Aorta (tissue), 5 donors: Measurements from ENCODE around the gene EDN1. TPM values are rescaled to one million over a fixed set of nuclear protein-coding genes. Genes with fewer than 3 reads are reported as not detected.
"Not testable (repeated sequence)": the region's sequence is repeated elsewhere in the genome, so short reads cannot be mapped to it uniquely, and the experiment has no call there.

Experiments
- ATAC-seq: fragments of 200-7000 bp; cut with Tn5 transposase; one replicate; pipeline ENCODE4 v1.9.1; 2022; ENCODE audit warnings: moderate library complexity; ENCODE audit not compliant: low FRiP score
- DNase-seq, 2 donors: peaks; one replicate each; pipeline ENCODE4 v3.0.0-alpha.2; 2020
- H3K27ac ChIP-seq, 2 donors: one replicate each; pipeline ENCODE4 v1.5.1; 2013; ENCODE audit warnings: low read length in 2 of 2, mild to moderate bottlenecking in 2 of 2, moderate library complexity in 2 of 2, control low read depth in 1 of 2, inconsistent platforms in 1 of 2, low read depth in 1 of 2
- H3K27me3 ChIP-seq, 2 donors: one replicate each; pipeline ENCODE4 v1.6.1; 2013; ENCODE audit warnings: control low read depth in 1 of 2, low read length in 1 of 2, mild to moderate bottlenecking in 1 of 2, moderate library complexity in 1 of 2; ENCODE audit not compliant: insufficient read depth in 2 of 2, control insufficient read depth in 1 of 2
- H3K36me3 ChIP-seq, 2 donors: one replicate each; pipeline ENCODE4 v1.6.1; 2013; ENCODE audit warnings: control low read depth in 1 of 2, low read length in 1 of 2, mild to moderate bottlenecking in 1 of 2; ENCODE audit not compliant: insufficient read depth in 2 of 2, control insufficient read depth in 1 of 2
- H3K4me1 ChIP-seq, 2 donors: one replicate each; pipeline ENCODE4 v1.6.1; 2013; ENCODE audit warnings: low read length in 2 of 2, control low read depth in 1 of 2, mild to moderate bottlenecking in 1 of 2, moderate library complexity in 1 of 2; ENCODE audit not compliant: insufficient read depth in 2 of 2, control insufficient read depth in 1 of 2
- H3K4me3 ChIP-seq, 2 donors: one replicate each; pipeline ENCODE4 v1.5.1; 2013; ENCODE audit warnings: low read length in 2 of 2, control low read depth in 1 of 2, mild to moderate bottlenecking in 1 of 2
- H3K9me3 ChIP-seq: one replicate; pipeline ENCODE4 v1.6.1; 2013; ENCODE audit warnings: mild to moderate bottlenecking, low read length; ENCODE audit not compliant: control insufficient read depth
- WGBS, 2 donors: extraction: QIAGEN DNeasy Blood & Tissue Kit; methylation state at CpG; one replicate each; pipeline ENCODE4 v1.1.7; 2013; 5-methylcytosine and 5-hydroxymethylcytosine counted together
- intact Hi-C, 2 donors: fragments of 100-400 bp; cut with DNase I; formaldehyde crosslinking; loops; one replicate each; pipeline versions ENCODE4 v1.14.2 to v1.15.0; 2022
- polyA plus RNA-seq, 2 donors: library from polyadenylated mRNA; stranded (reverse); fragments of 200-250 nt; gene quantifications; one replicate each; pipeline ENCODE4 v1.2.3, GENCODE V29; 2013
- total RNA-seq, 2 donors: library from RNA; stranded (reverse); fragmentation: NEBNext Ultra II Directional; extraction: Animal tissue kit (Norgen Biotek cat#: 25700); gene quantifications; one replicate each; pipeline ENCODE4 v1.2.1, GENCODE V29; 2021
- donor health status: healthy with polysubstance abuse.
- donor health status: Bipolar disorder and iron deficiency.
- donor health status: DM: no; HTN: no; CAD: no.
- donor health status: DM: no; HTN: no; CAD: no.
- donor health status: DM: yes; HTN: yes; CAD: no.

Gene EDN1
- total and polyA plus RNA-seq, 4 donors: 3.3 to 10.7 (median 6.7) TPM

GRCh38 chr6:12332750-12333079 is 42.6 kb downstream of the EDN1 start:
- H3K27me3 ChIP-seq, ATAC-seq, H3K9me3 ChIP-seq, DNase-seq, H3K36me3 ChIP-seq, intact Hi-C loops, H3K4me3 ChIP-seq, H3K27ac ChIP-seq: not testable (repeated sequence)
- H3K4me1 ChIP-seq: peaks cover 4 to 12% of the 10 kb centered on the region in 2 donors
- 75 to 79% methylated on average over 5 of the region's 5 CpGs for WGBS, 2 donors

GRCh38 chr6:12333128-12333527 is 43.0 kb downstream of the EDN1 start:
- WGBS, 2 donors: 97 to 99% methylated on average over 1 of the region's 1 CpG
- Histone ChIP-seq H3K36me3 (no peaks in the 10 kb centered on the region), H3K27me3 (no peaks in the 10 kb centered on the region), H3K4me1 (peaks cover 4 to 12% of the 10 kb centered on the region in 2 donors), H3K4me3 (no peak overlapping the region), H3K9me3 (no peaks in the 10 kb centered on the region), H3K27ac (no peak overlapping the region)
- ATAC-seq (no peak), DNase-seq (no peak)
- intact Hi-C loops: no loop called here

GRCh38 chr6:12334526-12335130 is 44.5 kb downstream of the EDN1 start:
- ATAC-seq (no peak), DNase-seq (no peak)
- H3K27me3 ChIP-seq: no peaks in the 10 kb centered on the region
- no peak overlapping the region for H3K4me3 ChIP-seq
- intact Hi-C loops: no loop called here
- 90 to 92% methylated on average over 4 of the region's 4 CpGs for WGBS, 2 donors
- H3K27ac ChIP-seq: no peak overlapping the region
- H3K9me3 ChIP-seq: no peaks in the 10 kb centered on the region
- no peaks in the 10 kb centered on the region for H3K36me3 ChIP-seq
- H3K4me1 ChIP-seq: peaks cover 4 to 7% of the 10 kb centered on the region in 2 donors

GRCh38 chr6:12335131-12335527 is 45.0 kb downstream of the EDN1 start:
- Histone ChIP-seq H3K36me3 (no peaks in the 10 kb centered on the region), H3K9me3 (no peaks in the 10 kb centered on the region), H3K27ac (no peak overlapping the region), H3K4me1 (peaks cover 4 to 7% of the 10 kb centered on the region in 2 donors), H3K27me3 (no peaks in the 10 kb centered on the region), H3K4me3 (no peak overlapping the region)
- intact Hi-C loops: no loop called here
- DNase-seq (no peak), ATAC-seq (no peak)
- WGBS, 2 donors: 90 to 94% methylated on average over 1 of the region's 1 CpG

- intact Hi-C loops: no loop called here
- Histone ChIP-seq H3K4me1 (peaks cover 4 to 6% of the 10 kb centered on the region in 2 donors), H3K27ac (no peak overlapping the region), H3K4me3 (no peak overlapping the region), H3K36me3 (no peaks in the 10 kb centered on the region), H3K9me3 (no peaks in the 10 kb centered on the region), H3K27me3 (no peaks in the 10 kb centered on the region)
- WGBS, 2 donors: 33 to 67% methylated on average over 1 of the region's 1 CpG
- DNase-seq (no peak), ATAC-seq (no peak)
Observed at GRCh38 chr6:12335717-12336116, 45.6 kb downstream of the EDN1 start.

GRCh38 chr6:12336121-12336971 is 46.2 kb downstream of the EDN1 start:
- Histone ChIP-seq H3K4me1 (peaks cover 0 to 4% of the 10 kb centered on the region in 2 donors), H3K27ac (no peak overlapping the region), H3K36me3 (no peaks in the 10 kb centered on the region), H3K27me3 (no peaks in the 10 kb centered on the region), H3K9me3 (no peaks in the 10 kb centered on the region), H3K4me3 (no peak overlapping the region)
- intact Hi-C loops: no loop called here
- 90 to 91% methylated on average over 5 of the region's 5 CpGs for WGBS, 2 donors
- no peak for ATAC-seq
- DNase-seq: no peak

GRCh38 chr6:12339022-12339421 is 48.9 kb downstream of the EDN1 start:
- H3K27me3 ChIP-seq: no peaks in the 10 kb centered on the region
- no peak for ATAC-seq
- no peaks in the 10 kb centered on the region for H3K9me3 ChIP-seq
- H3K4me1 ChIP-seq: no peaks in the 10 kb centered on the region
- DNase-seq: no peak
- intact Hi-C loops: no loop called here
- H3K36me3 ChIP-seq: no peaks in the 10 kb centered on the region
- H3K27ac ChIP-seq: no peak overlapping the region
- no peak overlapping the region for H3K4me3 ChIP-seq
- 97 to 98% methylated on average over 3 of the region's 3 CpGs for WGBS, 2 donors

GRCh38 chr6:12339808-12340487 is 49.8 kb downstream of the EDN1 start:
- Histone ChIP-seq H3K4me1 (peaks cover 0 to 3% of the 10 kb centered on the region in 2 donors), H3K27ac (no peak overlapping the region), H3K36me3 (no peaks in the 10 kb centered on the region), H3K27me3 (no peaks in the 10 kb centered on the region), H3K4me3 (no peak overlapping the region), H3K9me3 (no peaks in the 10 kb centered on the region)
- intact Hi-C loops: loop anchor here (5.0 to 10.0 kb wide), 2 partner anchors 43 to 45 kb away; partner anchors contain the start of gene EDN1 (in 1 of the 2)
- WGBS, 2 donors: 88 to 90% methylated on average over 12 of the region's 12 CpGs
- DNase-seq (no peak), ATAC-seq (no peak)
